ENCODE measurements around the gene EYA2.

Gene EYA2

DNA sequence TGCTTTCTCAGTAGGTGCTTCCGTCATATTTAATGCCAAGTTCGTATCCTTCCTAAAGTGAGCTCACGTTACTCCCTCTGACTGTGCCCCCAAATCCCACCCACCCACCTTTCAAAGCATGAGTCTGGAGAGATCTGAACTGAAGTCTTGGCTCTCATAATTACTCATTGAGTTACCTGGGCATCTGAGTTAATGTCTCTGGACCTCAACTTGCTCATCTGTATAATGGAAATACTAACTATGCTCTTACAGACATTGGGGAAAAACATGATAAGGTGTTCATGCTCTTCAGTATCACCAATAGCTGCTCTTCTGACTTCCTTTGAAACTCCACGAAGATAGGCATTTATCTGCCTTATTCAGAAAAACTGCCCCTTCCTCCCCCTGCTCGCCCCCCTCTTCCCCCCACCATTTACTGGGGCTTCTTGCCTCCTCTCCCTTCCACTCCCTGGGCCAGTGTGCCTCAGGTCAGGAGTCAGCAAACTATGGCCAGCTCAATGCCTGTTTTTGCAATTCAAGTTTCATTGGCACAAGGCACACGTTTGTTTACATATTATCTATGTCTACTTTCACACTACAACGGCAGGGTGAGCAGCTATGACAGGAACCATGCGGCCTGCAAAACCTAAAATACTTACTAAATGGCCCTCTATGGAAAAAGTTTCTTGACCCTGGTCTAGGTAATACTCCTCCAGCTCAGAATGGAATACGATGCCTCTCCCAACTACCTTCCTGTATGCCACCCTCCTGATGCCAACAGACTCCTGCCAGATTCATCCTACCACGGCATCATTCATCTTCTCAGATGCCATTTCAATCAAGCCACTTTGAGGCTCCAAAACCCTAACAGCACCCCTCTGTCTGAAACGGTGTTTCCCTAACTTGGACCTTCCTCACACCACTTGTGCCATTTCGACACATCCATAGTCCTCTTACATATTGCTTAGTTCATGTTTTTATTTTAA is 323.1 kb downstream of the EYA2 start:
- H3K9me3 Mint-ChIP-seq = no peaks in the 10 kb centered on the region
- H3K36me3 Mint-ChIP-seq (ENCODE audit: low read depth) = peaks cover 46% of the 10 kb centered on the region
- DNase-seq (no peak), ATAC-seq (no peak)
- peaks cover 1% of the 10 kb centered on the region for H3K4me1 Mint-ChIP-seq
- peak overlapping the region; percentile 4 for H3K27ac Mint-ChIP-seq
- no peak overlapping the region for H3K4me3 Mint-ChIP-seq
- H3K27me3 Mint-ChIP-seq = no peaks in the 10 kb centered on the region

DNA sequence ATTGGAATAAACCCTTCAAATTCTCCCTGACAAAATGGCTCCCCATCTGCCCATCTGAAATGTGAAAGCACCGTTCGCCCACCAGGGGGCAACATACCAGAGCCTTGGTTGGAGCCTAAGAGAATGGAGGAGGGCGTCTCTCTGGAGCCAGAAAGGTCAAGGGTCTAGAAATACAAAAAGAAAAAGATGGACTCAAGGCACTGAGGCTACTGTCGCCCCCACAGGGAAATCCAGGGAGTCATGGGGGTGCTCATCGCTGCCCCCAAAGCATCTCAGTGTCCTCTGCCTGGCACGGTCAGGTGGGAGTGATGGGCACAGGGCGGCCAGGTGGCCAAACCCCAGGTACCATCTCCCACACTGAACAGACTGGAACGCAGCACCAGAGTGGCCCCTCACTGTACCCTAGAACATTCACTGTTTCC is 325.5 kb downstream of the EYA2 start:
- Mint-ChIP-seq H3K27ac (no peak overlapping the region), H3K9me3 (no peaks in the 10 kb centered on the region), H3K4me1 (peaks cover 1% of the 10 kb centered on the region), H3K4me3 (no peak overlapping the region), H3K27me3 (no peaks in the 10 kb centered on the region), H3K36me3 (ENCODE audit: low read depth) (peaks cover 54% of the 10 kb centered on the region)
- DNase-seq (peak; percentile 60), ATAC-seq (no peak)

DNA sequence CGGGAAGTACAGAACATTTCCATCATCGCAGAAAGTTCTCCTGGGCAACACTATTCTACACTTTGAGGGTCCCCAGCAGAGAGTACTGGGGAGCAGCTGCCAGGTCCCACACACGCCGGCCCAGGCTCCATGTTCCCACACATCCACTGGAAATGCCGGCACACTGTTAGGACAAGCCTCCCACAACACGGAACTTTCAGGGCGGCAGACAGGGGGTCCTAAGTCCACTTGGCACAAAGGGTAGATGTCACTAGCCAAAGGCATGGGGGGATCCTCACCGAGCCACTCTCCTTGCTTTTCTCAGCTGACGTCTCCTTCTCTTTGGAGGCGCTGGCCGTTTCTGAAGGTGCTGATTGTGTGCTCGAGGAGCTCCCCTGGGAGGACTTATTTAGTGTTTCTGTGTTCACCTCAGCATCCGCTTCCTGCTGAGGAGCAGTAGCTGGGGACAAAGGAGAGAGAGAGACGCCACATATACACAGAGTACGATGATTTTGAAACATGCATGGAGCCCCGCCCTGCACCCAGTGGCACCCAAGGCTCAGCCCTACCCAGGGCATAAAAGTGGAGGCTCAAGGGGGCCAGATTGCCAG is 326.5 kb downstream of the EYA2 start:
- Mint-ChIP-seq H3K4me3 (no peak overlapping the region), H3K27ac (no peak overlapping the region), H3K36me3 (ENCODE audit: low read depth) (peaks cover 52% of the 10 kb centered on the region), H3K4me1 (peaks cover 1% of the 10 kb centered on the region), H3K9me3 (no peaks in the 10 kb centered on the region), H3K27me3 (no peaks in the 10 kb centered on the region)
- ATAC-seq = no peak
- no peak for DNase-seq

DNA sequence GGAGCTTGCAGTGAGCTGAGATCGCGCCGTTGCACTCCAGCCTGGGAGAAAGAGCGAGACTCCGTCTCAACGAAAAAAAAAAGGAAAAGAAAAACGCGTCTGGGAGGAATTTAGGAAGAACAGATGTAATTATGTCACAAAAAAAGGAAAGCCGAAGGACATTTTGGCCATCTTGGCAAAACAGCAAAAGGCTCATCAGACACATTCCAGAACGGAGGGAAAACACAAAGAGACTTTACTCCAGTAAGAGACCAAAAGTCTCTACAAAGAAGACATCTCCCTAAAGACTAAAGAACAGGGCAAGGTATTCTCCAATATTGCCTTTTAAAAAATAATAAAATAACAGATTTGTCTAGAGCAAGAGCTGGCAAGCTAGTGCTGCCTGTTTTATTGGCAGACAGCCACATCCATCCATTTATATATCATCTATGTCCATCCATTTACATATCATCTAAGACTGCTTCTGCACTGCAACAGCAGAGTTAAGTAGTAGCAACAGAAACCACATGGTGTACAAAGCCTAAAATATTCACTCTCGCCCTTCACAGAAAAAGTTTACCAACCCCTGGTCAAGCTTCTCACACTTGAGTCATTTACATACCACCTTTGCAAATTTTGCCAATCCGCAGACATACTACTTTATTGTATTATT is 328.0 kb downstream of the EYA2 start:
- no peak overlapping the region for H3K27ac Mint-ChIP-seq
- no peak overlapping the region for H3K4me3 Mint-ChIP-seq
- no peaks in the 10 kb centered on the region for H3K9me3 Mint-ChIP-seq
- ATAC-seq (no peak), DNase-seq (no peak)
- peaks cover 52% of the 10 kb centered on the region for H3K36me3 Mint-ChIP-seq (ENCODE audit: low read depth)
- H3K4me1 Mint-ChIP-seq = peaks cover 1% of the 10 kb centered on the region
- H3K27me3 Mint-ChIP-seq = no peaks in the 10 kb centered on the region

DNA sequence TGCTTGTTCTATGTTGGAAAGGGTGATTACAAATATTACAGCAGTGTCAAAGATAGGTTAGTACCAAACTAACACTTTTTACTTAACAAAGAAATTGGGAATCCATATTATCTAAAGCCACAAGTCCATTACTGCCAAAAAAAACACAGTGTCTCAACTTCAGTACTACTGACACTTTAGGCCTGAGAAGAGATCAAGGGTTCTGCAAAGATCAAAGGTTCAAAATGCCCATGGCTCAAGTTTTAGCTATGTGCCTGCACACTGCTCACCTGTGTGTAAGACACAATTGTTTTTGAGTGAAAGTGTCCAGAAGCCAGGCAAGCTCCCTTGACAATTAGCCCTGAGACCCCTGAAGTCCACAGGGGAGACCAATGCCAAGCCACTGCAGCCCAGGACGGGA is 329.3 kb downstream of the EYA2 start:
- H3K36me3 Mint-ChIP-seq (ENCODE audit: low read depth) = peaks cover 50% of the 10 kb centered on the region
- no peak overlapping the region for H3K4me3 Mint-ChIP-seq
- peaks cover 1% of the 10 kb centered on the region for H3K4me1 Mint-ChIP-seq
- no peaks in the 10 kb centered on the region for H3K9me3 Mint-ChIP-seq
- no peak overlapping the region for H3K27ac Mint-ChIP-seq
- ATAC-seq = no peak
- H3K27me3 Mint-ChIP-seq = no peaks in the 10 kb centered on the region
- DNase-seq = no peak

DNA sequence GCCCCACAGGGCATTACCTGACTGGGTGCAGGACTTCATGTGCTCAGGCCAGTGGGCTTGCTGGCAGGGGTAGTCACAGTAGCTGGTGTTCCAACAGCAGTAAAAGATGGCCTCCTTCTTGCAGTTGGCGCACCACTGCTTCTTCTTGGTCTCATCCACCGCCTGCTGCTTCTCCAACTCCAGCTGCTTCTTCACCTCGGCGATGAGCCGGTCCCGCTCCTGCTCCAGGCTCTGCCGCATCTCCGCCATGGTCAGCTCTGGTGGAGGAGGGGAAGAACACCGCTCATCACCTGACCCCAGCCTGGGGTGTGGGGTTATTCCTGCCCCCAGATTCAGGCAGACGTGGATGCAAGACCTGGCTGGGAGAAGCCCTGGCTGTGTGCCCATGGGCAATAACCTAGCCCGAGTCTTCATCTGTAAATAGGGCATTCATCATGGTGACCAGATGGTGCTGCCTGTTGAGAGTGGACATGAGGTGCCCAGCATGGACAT is 329.7 kb downstream of the EYA2 start:
- ATAC-seq (no peak), DNase-seq (no peak)
- Mint-ChIP-seq H3K27me3 (no peaks in the 10 kb centered on the region), H3K27ac (no peak overlapping the region), H3K4me3 (no peak overlapping the region), H3K4me1 (peaks cover 1% of the 10 kb centered on the region), H3K9me3 (no peaks in the 10 kb centered on the region), H3K36me3 (ENCODE audit: low read depth) (peaks cover 50% of the 10 kb centered on the region)

DNA sequence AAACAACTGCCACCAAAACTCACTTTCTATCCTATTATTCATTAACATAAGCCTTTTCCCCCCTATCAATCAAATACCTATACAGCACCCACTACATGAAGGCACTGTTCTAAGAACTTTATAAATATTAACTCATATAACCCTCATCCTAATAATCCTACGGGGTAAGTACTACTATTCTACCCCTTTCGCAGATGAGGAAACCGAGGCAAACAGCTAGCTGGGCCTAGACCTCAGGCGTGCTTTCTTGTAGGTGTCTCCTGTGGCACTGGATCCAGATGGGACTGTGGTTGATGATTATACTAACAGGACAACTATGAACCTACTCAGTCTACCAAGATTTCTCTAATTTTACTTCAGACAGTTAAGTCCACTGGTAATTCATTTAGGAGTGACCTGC is 330.2 kb downstream of the EYA2 start:
- Mint-ChIP-seq H3K27ac (no peak overlapping the region), H3K36me3 (ENCODE audit: low read depth) (peaks cover 45% of the 10 kb centered on the region), H3K27me3 (no peaks in the 10 kb centered on the region), H3K4me3 (no peak overlapping the region), H3K4me1 (peaks cover 1% of the 10 kb centered on the region), H3K9me3 (no peaks in the 10 kb centered on the region)
- ATAC-seq = no peak
- no peak for DNase-seq

DNA sequence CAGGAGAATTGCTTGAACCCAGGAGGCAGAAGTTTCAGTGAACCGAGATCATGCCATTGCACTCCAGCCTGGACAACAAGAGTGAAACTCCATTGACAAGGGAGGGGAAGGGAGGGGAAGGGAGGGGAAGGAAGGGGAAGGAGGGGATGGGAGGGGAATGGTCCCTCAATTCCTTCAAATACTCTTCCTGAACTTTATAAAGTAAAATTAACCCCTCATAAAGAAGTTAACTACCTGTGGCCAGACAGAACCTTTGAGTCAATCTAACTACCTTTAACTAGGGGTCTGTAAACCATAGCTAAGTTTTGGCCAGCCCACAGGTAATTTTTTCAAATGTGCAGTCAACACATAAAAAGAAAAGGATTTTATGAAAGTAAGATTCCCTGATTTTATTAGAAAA is 330.8 kb downstream of the EYA2 start:
- H3K27me3 Mint-ChIP-seq = no peaks in the 10 kb centered on the region
- no peak overlapping the region for H3K4me3 Mint-ChIP-seq
- DNase-seq = no peak
- no peak overlapping the region for H3K27ac Mint-ChIP-seq
- H3K9me3 Mint-ChIP-seq = no peaks in the 10 kb centered on the region
- ATAC-seq = no peak
- H3K36me3 Mint-ChIP-seq (ENCODE audit: low read depth) = peaks cover 41% of the 10 kb centered on the region
- H3K4me1 Mint-ChIP-seq = no peaks in the 10 kb centered on the region

DNA sequence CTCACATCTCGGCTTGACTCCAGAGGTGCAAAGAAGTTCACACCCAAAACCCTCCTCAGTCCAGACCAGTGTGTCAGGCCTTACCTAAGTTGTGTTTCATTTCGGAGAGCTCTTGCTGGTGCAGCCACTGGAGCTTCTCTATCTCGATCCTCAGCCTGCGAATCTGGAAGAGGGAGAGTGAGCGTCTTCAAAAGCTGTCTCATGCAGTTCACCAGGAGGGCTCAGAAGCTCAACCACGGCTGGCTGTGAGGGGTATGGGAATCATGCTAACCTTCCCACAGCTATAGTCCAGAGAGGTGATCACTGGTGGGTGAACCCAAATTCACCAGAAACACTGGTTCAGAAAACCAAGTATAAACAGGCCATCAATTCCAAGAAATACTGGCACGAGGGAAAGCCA is 332.5 kb downstream of the EYA2 start:
- Mint-ChIP-seq H3K36me3 (ENCODE audit: low read depth) (peaks cover 45% of the 10 kb centered on the region), H3K27ac (no peak overlapping the region), H3K4me3 (no peak overlapping the region), H3K9me3 (no peaks in the 10 kb centered on the region), H3K27me3 (no peaks in the 10 kb centered on the region), H3K4me1 (peaks cover 2% of the 10 kb centered on the region)
- DNase-seq = no peak
- no peak for ATAC-seq

DNA sequence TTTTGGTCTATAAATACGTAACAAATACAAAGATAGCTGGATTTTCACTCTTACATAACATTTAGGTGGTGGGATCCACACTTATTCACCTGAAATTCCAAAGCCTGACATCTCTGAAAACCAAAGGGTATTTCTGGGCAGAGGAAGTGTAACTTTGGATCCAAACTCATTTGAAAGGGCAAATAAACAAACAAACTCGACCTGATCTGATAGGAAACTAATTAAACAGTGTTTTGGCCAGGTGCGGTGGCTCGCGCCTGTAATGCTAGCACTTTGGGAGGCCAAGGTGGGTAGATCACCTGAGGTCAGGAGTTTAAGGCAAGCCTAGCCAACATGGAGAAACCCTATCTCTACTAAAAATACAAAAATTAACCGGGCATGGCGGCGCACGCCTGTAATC is 332.9 kb downstream of the EYA2 start:
- Mint-ChIP-seq H3K4me1 (peaks cover 2% of the 10 kb centered on the region), H3K27me3 (no peaks in the 10 kb centered on the region), H3K36me3 (ENCODE audit: low read depth) (peaks cover 41% of the 10 kb centered on the region), H3K27ac (no peak overlapping the region), H3K4me3 (no peak overlapping the region), H3K9me3 (no peaks in the 10 kb centered on the region)
- ATAC-seq = no peak
- no peak for DNase-seq

DNA sequence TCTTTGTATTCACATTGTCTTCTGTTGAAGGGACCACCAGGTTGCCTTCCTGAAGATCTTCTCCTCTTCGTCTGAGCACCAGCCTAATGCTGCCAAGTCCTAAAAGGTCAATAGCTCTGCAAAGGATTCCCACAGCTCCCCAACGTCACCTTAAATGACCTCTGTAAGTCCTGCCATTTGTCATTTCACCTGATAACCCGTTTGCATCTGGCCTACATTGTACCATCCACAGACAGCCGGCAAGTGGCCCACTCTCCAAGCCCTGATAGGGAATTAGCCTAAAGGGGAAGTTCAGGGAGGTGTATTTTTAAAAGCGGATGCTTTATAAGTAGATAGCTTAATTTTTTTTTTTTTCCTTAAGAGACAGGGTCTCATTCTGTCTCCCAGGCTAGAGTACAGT is 334.0 kb downstream of the EYA2 start:
- Mint-ChIP-seq H3K27me3 (no peaks in the 10 kb centered on the region), H3K4me3 (no peak overlapping the region), H3K27ac (no peak overlapping the region), H3K9me3 (no peaks in the 10 kb centered on the region), H3K4me1 (peaks cover 2% of the 10 kb centered on the region), H3K36me3 (ENCODE audit: low read depth) (peaks cover 37% of the 10 kb centered on the region)
- DNase-seq (no peak), ATAC-seq (no peak)

DNA sequence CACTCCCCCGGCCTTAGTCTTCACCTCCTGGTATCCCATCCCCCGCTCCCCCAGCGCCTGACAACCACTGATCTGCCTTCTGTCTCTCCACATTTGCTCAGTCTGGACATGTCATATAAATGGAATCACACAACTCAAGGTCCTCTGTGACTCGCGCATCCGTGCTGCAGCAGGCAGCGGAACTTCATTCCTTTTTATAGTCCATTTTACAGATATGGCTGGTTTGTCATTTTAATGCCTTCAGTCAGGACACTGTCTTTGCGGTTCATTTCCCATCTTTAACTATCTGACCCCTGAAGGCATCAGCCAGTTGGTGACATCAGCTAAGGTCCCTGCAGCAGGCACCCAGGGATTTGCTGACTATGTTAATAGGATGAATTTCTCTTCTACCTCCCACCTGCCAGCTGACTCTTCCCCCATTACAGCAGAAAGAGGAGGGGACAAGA is 336.2 kb downstream of the EYA2 start:
- H3K27ac Mint-ChIP-seq = peak overlapping the region; percentile 0
- H3K36me3 Mint-ChIP-seq (ENCODE audit: low read depth) = peaks cover 35% of the 10 kb centered on the region
- H3K4me1 Mint-ChIP-seq = peaks cover 2% of the 10 kb centered on the region
- DNase-seq = no peak
- H3K9me3 Mint-ChIP-seq = no peaks in the 10 kb centered on the region
- no peak overlapping the region for H3K4me3 Mint-ChIP-seq
- ATAC-seq = no peak
- H3K27me3 Mint-ChIP-seq = no peaks in the 10 kb centered on the region

DNA sequence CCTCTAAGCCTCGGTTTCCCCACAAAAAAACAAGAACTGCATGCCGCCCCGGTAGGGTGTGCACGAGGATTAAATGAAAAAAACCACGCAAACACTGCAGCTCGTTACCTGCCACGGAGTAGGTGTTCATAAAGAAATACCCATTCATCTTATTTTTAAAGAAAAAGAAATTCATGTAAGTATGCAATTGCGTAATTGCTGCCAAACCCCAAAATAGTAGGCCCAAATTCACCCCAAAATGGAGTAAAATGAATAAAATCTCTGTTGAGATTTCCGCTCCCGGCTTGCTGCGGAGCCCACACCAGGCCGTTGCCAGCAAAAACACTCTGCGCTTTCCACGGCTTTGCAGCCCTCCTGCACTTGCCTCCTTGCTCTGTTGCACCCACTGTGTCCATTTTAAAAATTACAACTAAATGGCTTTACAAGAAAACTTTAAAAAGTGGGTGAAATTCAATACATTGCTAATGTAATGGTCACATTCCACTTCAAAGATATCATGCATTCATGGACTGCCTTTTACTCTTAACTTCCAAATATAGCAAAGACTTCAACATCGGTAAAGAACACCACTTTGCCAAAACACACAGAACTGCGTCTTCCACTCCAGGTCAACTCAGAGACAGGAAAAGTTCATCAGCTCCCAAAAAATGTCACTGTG is 336.9 kb downstream of the EYA2 start:
- ATAC-seq (no peak), DNase-seq (no peak)
- Mint-ChIP-seq H3K9me3 (no peaks in the 10 kb centered on the region), H3K36me3 (ENCODE audit: low read depth) (peaks cover 35% of the 10 kb centered on the region), H3K4me1 (peaks cover 2% of the 10 kb centered on the region), H3K27me3 (no peaks in the 10 kb centered on the region), H3K27ac (no peak overlapping the region), H3K4me3 (no peak overlapping the region)

DNA sequence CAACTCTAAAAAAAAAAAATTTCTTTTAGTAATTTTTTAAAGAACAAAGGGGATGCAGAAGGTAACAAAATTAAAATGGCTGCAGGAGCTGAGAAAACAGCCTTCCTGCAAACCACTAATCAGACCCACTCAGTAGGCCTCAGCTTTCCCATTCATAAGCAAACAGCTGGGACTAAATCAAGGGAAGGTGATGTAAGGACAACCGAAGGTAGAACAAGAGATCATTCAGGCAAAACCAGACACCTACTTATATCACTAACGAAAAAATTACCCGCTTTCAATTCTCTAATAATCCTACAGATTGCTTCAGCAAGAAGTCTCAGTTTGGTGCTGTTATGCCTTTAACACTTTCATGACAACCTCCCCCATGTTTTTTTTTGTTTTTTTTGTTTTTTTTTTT is 337.9 kb downstream of the EYA2 start:
- Mint-ChIP-seq H3K9me3 (no peaks in the 10 kb centered on the region), H3K36me3 (ENCODE audit: low read depth) (peaks cover 39% of the 10 kb centered on the region), H3K4me1 (peaks cover 2% of the 10 kb centered on the region), H3K27ac (no peak overlapping the region), H3K27me3 (no peaks in the 10 kb centered on the region), H3K4me3 (no peak overlapping the region)
- ATAC-seq = no peak
- no peak for DNase-seq
